IMR-90 (cell line): Measurements from ENCODE around the gene CCNE1.

Source experiments
- CEBPB ChIP-seq: IDR thresholded peaks from 2 replicates; pipeline ENCODE4 v1.6.1; 2012; ENCODE audit warnings: low read depth, low read length, improper control_type of control experiment
- CHD1 ChIP-seq: IDR thresholded peaks from 2 replicates; pipeline ENCODE4 v1.6.1; 2012; ENCODE audit warnings: low read depth, low read length, improper control_type of control experiment
- FOS ChIP-seq: fragments of 150-350 bp; IDR thresholded peaks from 2 replicates; pipeline ENCODE4 v1.6.1; 2016; ENCODE audit warnings: low read depth, low read length
- MAFK ChIP-seq: IDR thresholded peaks from 2 replicates; pipeline ENCODE4 v1.6.1; 2012; ENCODE audit warnings: low read depth, low read length, improper control_type of control experiment
- MAZ ChIP-seq: IDR thresholded peaks from 2 replicates; pipeline ENCODE4 v1.6.1; 2012; ENCODE audit warnings: low read depth, mild to moderate bottlenecking, low read length, improper control_type of control experiment, moderate library complexity, borderline replicate concordance
- MXI1 ChIP-seq: IDR thresholded peaks from 2 replicates; pipeline ENCODE4 v1.6.1; 2012; ENCODE audit warnings: low read depth, mild to moderate bottlenecking, low read length, moderate library complexity, borderline replicate concordance
- POLR2A ChIP-seq: IDR thresholded peaks from 2 replicates; pipeline ENCODE4 v1.6.1; 2012; ENCODE audit warnings: mild to moderate bottlenecking, low read depth, low read length
- RAD21 ChIP-seq: IDR thresholded peaks from 2 replicates; pipeline ENCODE4 v1.6.1; 2012; ENCODE audit warnings: low read length, improper control_type of control experiment
- RFX5 ChIP-seq: IDR thresholded peaks from 2 replicates; pipeline ENCODE4 v1.8.0; 2012; ENCODE audit warnings: low read depth, mild to moderate bottlenecking, low read length, moderate library complexity
- TF ChIP-seq, protein P1 (sequence below): conservative IDR thresholded peaks from 2 replicates; pipeline ENCODE4 v1.5.1; 2012; ENCODE audit warnings: mild to moderate bottlenecking, low read depth, low read length, improper control_type of control experiment
- TF ChIP-seq, protein P2 (sequence below): fragments of 150-350 bp; IDR thresholded peaks from 2 replicates; pipeline ENCODE4 v1.6.1; 2017; ENCODE audit warnings: mild to moderate bottlenecking, antibody characterized with exemption, low read length, low read depth

DNA sequence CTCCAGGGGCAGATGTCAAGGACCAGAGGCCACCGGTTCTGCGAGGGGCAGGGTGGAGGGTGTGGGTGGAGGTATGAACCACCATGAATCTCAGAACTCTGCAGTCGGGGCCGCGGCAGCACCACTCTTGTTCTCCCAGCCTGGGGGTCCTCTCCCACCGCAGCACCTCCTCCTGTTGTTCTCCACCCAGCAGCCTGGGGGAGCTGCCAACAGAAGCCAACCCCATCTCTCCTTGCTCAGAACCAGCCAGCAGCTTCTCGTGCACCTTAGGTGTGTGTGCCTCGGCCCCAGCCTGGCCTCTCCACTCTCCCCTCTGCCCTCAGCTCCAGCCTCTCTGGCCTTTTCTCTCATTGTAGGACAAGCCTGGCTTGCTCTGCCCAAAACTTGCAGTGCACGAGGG, 31.9 kb upstream of the CCNE1 start:
- TF ChIP-seq RFX5 (no peak), FOS (no peak), POLR2A (no peak), RAD21 (no peak), MAZ (no peak), MXI1 (no peak), CEBPB (no peak), MAFK (no peak), CHD1 (no peak)
- TF ChIP-seq, protein P1, sequence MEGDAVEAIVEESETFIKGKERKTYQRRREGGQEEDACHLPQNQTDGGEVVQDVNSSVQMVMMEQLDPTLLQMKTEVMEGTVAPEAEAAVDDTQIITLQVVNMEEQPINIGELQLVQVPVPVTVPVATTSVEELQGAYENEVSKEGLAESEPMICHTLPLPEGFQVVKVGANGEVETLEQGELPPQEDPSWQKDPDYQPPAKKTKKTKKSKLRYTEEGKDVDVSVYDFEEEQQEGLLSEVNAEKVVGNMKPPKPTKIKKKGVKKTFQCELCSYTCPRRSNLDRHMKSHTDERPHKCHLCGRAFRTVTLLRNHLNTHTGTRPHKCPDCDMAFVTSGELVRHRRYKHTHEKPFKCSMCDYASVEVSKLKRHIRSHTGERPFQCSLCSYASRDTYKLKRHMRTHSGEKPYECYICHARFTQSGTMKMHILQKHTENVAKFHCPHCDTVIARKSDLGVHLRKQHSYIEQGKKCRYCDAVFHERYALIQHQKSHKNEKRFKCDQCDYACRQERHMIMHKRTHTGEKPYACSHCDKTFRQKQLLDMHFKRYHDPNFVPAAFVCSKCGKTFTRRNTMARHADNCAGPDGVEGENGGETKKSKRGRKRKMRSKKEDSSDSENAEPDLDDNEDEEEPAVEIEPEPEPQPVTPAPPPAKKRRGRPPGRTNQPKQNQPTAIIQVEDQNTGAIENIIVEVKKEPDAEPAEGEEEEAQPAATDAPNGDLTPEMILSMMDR: no peak
- TF ChIP-seq, protein P2, sequence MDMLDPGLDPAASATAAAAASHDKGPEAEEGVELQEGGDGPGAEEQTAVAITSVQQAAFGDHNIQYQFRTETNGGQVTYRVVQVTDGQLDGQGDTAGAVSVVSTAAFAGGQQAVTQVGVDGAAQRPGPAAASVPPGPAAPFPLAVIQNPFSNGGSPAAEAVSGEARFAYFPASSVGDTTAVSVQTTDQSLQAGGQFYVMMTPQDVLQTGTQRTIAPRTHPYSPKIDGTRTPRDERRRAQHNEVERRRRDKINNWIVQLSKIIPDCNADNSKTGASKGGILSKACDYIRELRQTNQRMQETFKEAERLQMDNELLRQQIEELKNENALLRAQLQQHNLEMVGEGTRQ: no peak
